Esophagus squamous epithelium (tissue), 5 donors: ENCODE data around the gene MOK. TPM values are rescaled to one million over a fixed set of nuclear protein-coding genes. Genes with fewer than 3 reads are reported as not detected.
"Not testable (repeated sequence)": the region's sequence is repeated elsewhere in the genome, so short reads cannot be mapped to it uniquely, and the experiment has no call there.

Source experiments
- DNase-seq: peaks from one replicate; lab custom pipeline; 2025; lab: John Stamatoyannopoulos, UW
- H3K27ac ChIP-seq, 4 donors: fragments of 200-600 bp; sonication (generic); one replicate each; pipeline ENCODE4 v1.5.1; 2016 to 2019; ENCODE audit warnings: mild to moderate bottlenecking in 1 of 4
- H3K27me3 ChIP-seq, 4 donors: fragments of 200-600 bp; sonication (generic); 1 replicate in 3 of 4; 2 replicates in 1 of 4; pipeline versions ENCODE4 v1.5.1 to v1.6.0; 2017 to 2021; ENCODE audit warnings: antibody characterized with exemption in 1 of 4
- H3K36me3 ChIP-seq, 3 donors: fragments of 200-600 bp; sonication (generic); one replicate each; pipeline ENCODE4 v1.5.1; 2016 to 2019
- H3K4me1 ChIP-seq, 3 donors: fragments of 200-600 bp; sonication (generic); one replicate each; pipeline ENCODE4 v1.5.1; 2017 to 2019
- H3K4me3 ChIP-seq, 4 donors: fragments of 200-600 bp; sonication (generic); 1 replicate in 3 of 4; 2 replicates in 1 of 4; pipeline ENCODE4 v1.5.1; 2016 to 2019; ENCODE audit warnings: mild to moderate bottlenecking in 2 of 4, moderate library complexity in 1 of 4
- H3K9me3 ChIP-seq, 3 donors: fragments of 200-600 bp; sonication (generic); one replicate each; pipeline ENCODE4 v1.5.1; 2016 to 2019
- CTCF ChIP-seq, 6 experiments: fragments of 450-650 bp in 4 of 6; fragments of 200-600 bp in 2 of 6; sonication (generic) in 2 of 6; IDR thresholded peaks; one replicate each; pipeline ENCODE4 v1.5.1; 2016 to 2019; ENCODE audit warnings: antibody characterized with exemption in 6 of 6, mild to moderate bottlenecking in 4 of 6, moderate library complexity in 4 of 6
- POLR2A ChIP-seq, 4 donors: fragments of 450-650 bp; IDR thresholded peaks; one replicate each; pipeline ENCODE4 v1.6.1; 2017; ENCODE audit warnings: antibody characterized with exemption in 4 of 4, mild to moderate bottlenecking in 4 of 4, moderate library complexity in 3 of 4
- WGBS, 2 donors: methylation state at CpG; one replicate each; pipeline ENCODE4 v1.1.5; 2018; 5-methylcytosine and 5-hydroxymethylcytosine counted together
- intact Hi-C: fragments of 100-400 bp; cut with DNase I; formaldehyde crosslinking; loops from one replicate; pipeline ENCODE4 v1.15.0; 2022
- total RNA-seq, 4 donors: library from RNA; depleted of rRNA; stranded (reverse); fragments of >200 nt; gene quantifications; one replicate each; pipeline ENCODE4 v1.1.0, GENCODE V29; 2016
- donor health status: DM: yes; HTN: yes; CAD: no.

Gene MOK
- total RNA-seq, result 1 to 10 TPM; 6.2 to 8.3 (median 6.4) TPM

GRCh38 chr14:102304611-102305506 is at the start of gene MOK:
MOK (minus strand) TSS chr14:102305164; CDS start chr14:102304968, 196 bp downstream.
- DNase-seq, result peak; percentile 34
- Histone ChIP-seq H3K27me3 (no peaks in the 10 kb centered on the region), H3K9me3 (no peaks in the 10 kb centered on the region), H3K27ac (peak within 1 kb of the TSS; percentile 40 to 81 (median 70)), H3K4me3 (peak within 1 kb of the TSS; percentile 47 to 96 (median 88)), H3K36me3 (no peaks in the 10 kb centered on the region), H3K4me1 (peaks cover 4 to 17% (median 6%) of the 10 kb centered on the region in 3 donors)
- WGBS, 2 donors, result 1% methylated on average over 27 to 33 of the region's 53 CpGs
- intact Hi-C loops, result no loop called here
- no peak for TF ChIP-seq CTCF (IDR thresholded peaks at IDR 0.05)
- TF ChIP-seq POLR2A (IDR thresholded peaks at IDR 0.05), result no peak

DNA sequence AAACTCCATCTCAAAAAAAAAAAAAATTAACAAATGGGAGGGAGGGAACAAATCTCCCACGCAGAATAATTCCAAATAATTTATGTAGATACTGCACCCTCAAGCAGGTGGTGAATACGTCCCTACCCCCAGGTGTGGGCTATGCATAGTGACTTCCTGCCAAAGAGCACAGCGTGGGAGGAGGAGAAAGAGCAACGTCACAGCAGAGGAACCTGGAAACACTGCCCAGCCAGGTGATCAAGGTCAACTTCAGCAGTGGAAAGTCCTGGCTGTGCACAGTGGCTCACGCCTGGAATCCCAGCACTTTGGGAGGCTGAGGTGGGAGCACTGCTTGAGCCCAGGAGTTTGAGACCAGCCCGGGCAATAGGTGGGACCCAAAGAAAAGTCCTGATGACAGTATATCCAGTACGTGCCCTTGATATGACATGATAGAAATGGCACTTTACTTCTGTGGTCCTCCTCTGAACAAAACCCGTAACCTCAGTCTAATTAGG is 48.2 kb upstream of the MOK start:
- Histone ChIP-seq H3K9me3 (no peaks in the 10 kb centered on the region), H3K27ac (no peak overlapping the region), H3K4me1 (peaks cover 0 to 6% (median 0%) of the 10 kb centered on the region in 3 donors), H3K36me3 (peaks cover 7 to 100% (median 40%) of the 10 kb centered on the region in 3 donors), H3K4me3 (no peak overlapping the region), H3K27me3 (no peaks in the 10 kb centered on the region)
- WGBS, 2 donors, result 84 to 97% methylated on average over 5 to 7 of the region's 8 CpGs
- TF ChIP-seq POLR2A (IDR thresholded peaks at IDR 0.05), result no peak
- TF ChIP-seq CTCF (IDR thresholded peaks at IDR 0.05), result no peak
- no peak for DNase-seq
- intact Hi-C loops, result no loop called here

GRCh38 chr14:102352213-102352612 is 47.2 kb upstream of the MOK start:
- DNase-seq, result no peak
- H3K4me1 ChIP-seq, result peaks cover 0 to 6% (median 0%) of the 10 kb centered on the region in 3 donors
- H3K4me3 ChIP-seq, result no peak overlapping the region
- peaks cover 7 to 100% (median 43%) of the 10 kb centered on the region in 3 donors for H3K36me3 ChIP-seq
- 77% methylated on average over 4 of the region's 4 CpGs for WGBS, 2 donors
- H3K9me3 ChIP-seq, result no peaks in the 10 kb centered on the region
- intact Hi-C loops, result no loop called here
- peak overlapping the region in 1 of 4 donors; percentile 55 for H3K27ac ChIP-seq
- H3K27me3 ChIP-seq, result no peaks in the 10 kb centered on the region
- TF ChIP-seq CTCF (IDR thresholded peaks at IDR 0.05), result no peak

- H3K4me3 ChIP-seq, intact Hi-C loops, H3K9me3 ChIP-seq, H3K27me3 ChIP-seq, DNase-seq, H3K4me1 ChIP-seq: not testable (repeated sequence)
- peak overlapping the region in 2 of 4 donors; percentile 10 to 55 for H3K27ac ChIP-seq
- 77 to 82% methylated on average over 9 of the region's 9 CpGs for WGBS, 2 donors
- peaks cover 7 to 100% (median 46%) of the 10 kb centered on the region in 3 donors for H3K36me3 ChIP-seq
Measured at GRCh38 chr14:102351593-102351992, 46.6 kb upstream of the MOK start.

DNA sequence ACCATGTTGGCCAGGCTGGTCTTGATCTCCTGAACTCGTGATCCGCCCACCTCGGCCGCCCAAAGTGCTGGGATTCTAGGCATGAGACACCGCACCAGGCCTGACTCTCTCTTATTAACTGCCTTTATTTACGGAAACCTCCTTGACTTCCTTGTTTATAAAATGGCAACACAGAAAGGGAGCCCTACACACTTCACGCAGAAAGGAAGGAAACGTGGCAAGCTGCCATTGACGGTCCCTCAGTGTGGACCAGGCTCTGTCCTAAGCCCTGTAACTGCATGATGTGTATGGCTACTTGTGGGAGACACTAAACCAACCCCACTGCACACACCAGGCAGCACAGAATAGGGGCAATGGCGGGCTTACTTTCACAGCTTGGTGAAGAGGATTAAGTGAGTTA is 46.1 kb upstream of the MOK start:
- Histone ChIP-seq H3K4me1 (peaks cover 0 to 6% (median 0%) of the 10 kb centered on the region in 3 donors), H3K4me3 (no peak overlapping the region), H3K27ac (peak overlapping the region in 3 of 4 donors; percentile 10 to 55 (median 31)), H3K36me3 (peaks cover 7 to 100% (median 46%) of the 10 kb centered on the region in 3 donors), H3K27me3 (no peaks in the 10 kb centered on the region), H3K9me3 (no peaks in the 10 kb centered on the region)
- TF ChIP-seq CTCF (IDR thresholded peaks at IDR 0.05) (no peak), POLR2A (IDR thresholded peaks at IDR 0.05) (no peak)
- WGBS, 2 donors, result 82 to 92% methylated on average over 7 to 10 of the region's 10 CpGs
- no peak for DNase-seq
- intact Hi-C loops, result no loop called here
